ENCODE measurements around the gene STYX. TPM values are rescaled to one million over a fixed set of nuclear protein-coding genes. Genes with fewer than 3 reads are reported as not detected.

Gene STYX
- 12.8 and 14.8 TPM in 2 replicates for total RNA-seq

GRCh38 chr14:52729925-52730708 lies at the start of gene STYX:
TSS of gene STYX (plus strand) at chr14:52730166. CDS start at chr14:52730475, 309 bp downstream.

GRCh38 chr14:52695481-52696091 lies 34.4 kb upstream of the STYX start, which contains the start of gene ERO1A:
TSS of gene ERO1A (minus strand) at chr14:52695558. CDS start at chr14:52695481, 77 bp downstream.

GRCh38 chr14:52706724-52707706 lies 23.0 kb upstream of the STYX start, which contains the start of gene PSMC6:
TSS of gene PSMC6 (plus strand) at chr14:52707200. CDS start at chr14:52707220, 20 bp downstream.

GRCh38 chr14:52791223-52792096 lies 61.5 kb downstream of the STYX start, which contains the start of gene GNPNAT1:
TSS of gene GNPNAT1 (minus strand) at chr14:52791607. CDS start at chr14:52784650, 6,957 bp downstream.

Other genes with a start within 250 kb of the STYX start
- gene TXNDC16, start 177.7 kb upstream of the STYX start, total RNA-seq = 2.5 and 3.3 TPM in 2 replicates
- 0.45 and 0.94 TPM in 2 replicates for gene GPR137C, start 177.3 kb upstream of the STYX start, total RNA-seq
- gene ERO1A, start 34.6 kb upstream of the STYX start, total RNA-seq = 29.6 and 67.1 TPM in 2 replicates
- gene PSMC6, start 23.0 kb upstream of the STYX start, total RNA-seq = 100 and 101 TPM in 2 replicates
- gene GNPNAT1, start 61.4 kb downstream of the STYX start, total RNA-seq = 30.0 and 36.6 TPM in 2 replicates
- 91.8 and 134 TPM in 2 replicates for gene FERMT2, start 220.9 kb downstream of the STYX start, total RNA-seq

Measured in endothelial cell of coronary artery (primary cell).